Peyer's patch (tissue), 4 donors: ENCODE data around the gene RNH1. TPM values are rescaled to one million over a fixed set of nuclear protein-coding genes. Genes with fewer than 3 reads are reported as not detected.

ENCODE experiments used
- DNase-seq, 3 donors: peaks; one replicate each; pipeline ENCODE4 v3.0.0-alpha.2; 2017 to 2019
- H3K27ac ChIP-seq, 4 donors: fragments of 200-600 bp; sonication (generic); one replicate each; pipeline ENCODE4 v1.5.1; 2016 to 2019
- H3K27me3 ChIP-seq, 2 donors: fragments of 200-600 bp; sonication (generic); one replicate each; pipeline ENCODE4 v1.5.1; 2019
- H3K36me3 ChIP-seq, 3 donors: fragments of 200-600 bp; sonication (generic); one replicate each; pipeline ENCODE4 v1.5.1; 2016 to 2019
- H3K4me1 ChIP-seq, 4 donors: fragments of 200-600 bp; sonication (generic); one replicate each; pipeline ENCODE4 v1.5.1; 2016 to 2019
- H3K4me3 ChIP-seq, 4 donors: fragments of 200-600 bp; sonication (generic); 1 replicate in 3 of 4; 2 replicates in 1 of 4; pipeline ENCODE4 v1.5.1; 2016 to 2019; ENCODE audit warnings: mild to moderate bottlenecking in 1 of 4
- H3K9me3 ChIP-seq, 4 donors: fragments of 200-600 bp; sonication (generic); one replicate each; pipeline ENCODE4 v1.5.1; 2016 to 2019; ENCODE audit warnings: mild to moderate bottlenecking in 1 of 4
- CTCF ChIP-seq, 6 experiments: fragments of 450-650 bp in 4 of 6; fragments of 200-600 bp in 2 of 6; sonication (generic) in 1 of 6; IDR thresholded peaks; one replicate each; pipeline ENCODE4 v1.5.1; 2017 to 2019; ENCODE audit warnings: antibody characterized with exemption in 6 of 6, mild to moderate bottlenecking in 3 of 6, moderate library complexity in 1 of 6
- POLR2A ChIP-seq, 2 donors: fragments of 450-650 bp; IDR thresholded peaks; one replicate each; pipeline ENCODE4 v1.5.1; 2017; ENCODE audit warnings: antibody characterized with exemption in 2 of 2, mild to moderate bottlenecking in 2 of 2, moderate library complexity in 2 of 2
- total RNA-seq, 4 donors: library from RNA; depleted of rRNA; stranded (reverse); fragments of >200 nt; gene quantifications; one replicate each; pipeline ENCODE4 v1.1.0, GENCODE V29; 2016

RNH1 gene
- total RNA-seq, 4 donors from 2014 or later = 130 to 157 (median 137) TPM

DNA sequence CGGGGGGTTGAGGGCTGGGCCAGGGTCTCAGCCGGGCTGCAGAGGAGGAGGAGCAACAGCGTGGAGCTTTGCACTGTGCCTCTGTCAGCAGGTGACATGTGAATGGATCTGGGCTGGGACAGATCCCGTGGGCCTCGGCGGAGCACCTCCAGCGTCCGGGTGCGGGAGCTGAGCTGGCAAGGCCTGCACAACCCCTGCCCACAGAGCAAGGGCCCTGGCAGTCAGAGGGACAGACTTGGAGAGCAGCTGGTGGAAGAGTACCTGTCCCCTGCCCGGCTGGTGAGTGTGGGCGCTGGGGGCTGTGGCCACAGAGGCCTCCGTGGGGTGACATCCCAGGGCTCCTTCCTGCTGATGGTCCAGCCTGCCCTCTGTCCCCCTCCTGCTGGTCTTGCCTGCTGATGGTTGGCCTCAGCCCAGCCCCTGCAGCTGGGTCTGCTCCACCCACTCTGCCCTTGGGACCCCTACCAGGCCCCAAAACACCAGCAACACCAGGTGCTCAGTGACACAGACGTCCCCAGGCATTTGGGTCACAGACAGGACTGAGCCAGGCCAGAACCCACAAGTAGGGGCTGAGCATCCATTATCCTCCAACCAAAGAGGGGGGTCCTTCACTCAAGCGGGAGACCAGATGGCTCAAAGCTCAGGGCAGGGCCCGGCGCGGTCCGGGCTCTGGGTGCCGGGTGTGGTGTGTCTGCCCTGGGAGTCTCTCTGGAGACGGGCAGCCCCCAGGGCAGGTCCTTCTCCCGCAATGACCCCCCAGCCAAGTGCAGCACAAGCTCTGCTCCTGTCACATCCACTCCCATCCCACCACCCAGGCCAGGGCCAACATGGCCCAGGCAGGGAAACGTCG, 33.8 kb upstream of the RNH1 start:
- H3K4me1 ChIP-seq = peaks cover 0 to 26% (median 18%) of the 10 kb centered on the region in 4 donors
- TF ChIP-seq POLR2A (IDR thresholded peaks at IDR 0.05) (no peak), CTCF (IDR thresholded peaks at IDR 0.05) (no peak)
- no peaks in the 10 kb centered on the region for H3K36me3 ChIP-seq
- no peaks in the 10 kb centered on the region for H3K9me3 ChIP-seq
- H3K4me3 ChIP-seq = no peak overlapping the region
- DNase-seq = no peak
- H3K27ac ChIP-seq = no peak overlapping the region
- no peaks in the 10 kb centered on the region for H3K27me3 ChIP-seq

- Histone ChIP-seq H3K4me3 (no peak overlapping the region), H3K27ac (no peak overlapping the region)
- TF ChIP-seq CTCF (IDR thresholded peaks at IDR 0.05) = no peak
- no peak for TF ChIP-seq POLR2A (IDR thresholded peaks at IDR 0.05)
Observed at GRCh38 chr11:539971-540481, 33.0 kb upstream of the RNH1 start.

GRCh38 chr11:538431-539051, 31.5 kb upstream of the RNH1 start:
- Histone ChIP-seq H3K27ac (no peak overlapping the region), H3K4me3 (no peak overlapping the region), H3K27me3 (no peaks in the 10 kb centered on the region), H3K9me3 (no peaks in the 10 kb centered on the region), H3K36me3 (peaks cover 0 to under 1% (median 0%) of the 10 kb centered on the region in 3 donors), H3K4me1 (peaks cover 0 to 30% (median 26%) of the 10 kb centered on the region in 4 donors)
- DNase-seq = peak in 1 of 3 donors; percentile 41
- TF ChIP-seq CTCF (IDR thresholded peaks at IDR 0.05) (no peak), POLR2A (IDR thresholded peaks at IDR 0.05) (no peak)

More at GRCh38 chr11:539971-540481, 33.0 kb upstream of the RNH1 start:
- H3K27me3 ChIP-seq = no peaks in the 10 kb centered on the region
- DNase-seq = peak in 1 of 3 donors; percentile 37
- H3K4me1 ChIP-seq = peaks cover 0 to 27% (median 18%) of the 10 kb centered on the region in 4 donors
- no peaks in the 10 kb centered on the region for H3K9me3 ChIP-seq
- H3K36me3 ChIP-seq = no peaks in the 10 kb centered on the region

GRCh38 chr11:537622-538430, 30.8 kb upstream of the RNH1 start:
- H3K36me3 ChIP-seq = peaks cover 0 to 8% (median 0%) of the 10 kb centered on the region in 3 donors
- no peaks in the 10 kb centered on the region for H3K9me3 ChIP-seq
- peak in 1 of 3 donors; percentile 45 for DNase-seq
- H3K4me1 ChIP-seq = peaks cover 0 to 33% (median 26%) of the 10 kb centered on the region in 4 donors
- H3K4me3 ChIP-seq = peak overlapping the region; percentile 56 to 93 (median 70)
- peak overlapping the region in 3 of 4 donors; percentile 10 to 98 (median 85) for H3K27ac ChIP-seq
- H3K27me3 ChIP-seq = no peaks in the 10 kb centered on the region
- TF ChIP-seq CTCF (IDR thresholded peaks at IDR 0.05) (no peak), POLR2A (IDR thresholded peaks at IDR 0.05) (peak in 1 of 2 donors; percentile 2)
